ENCODE measurements around the gene SHB.

GRCh38 chr9:38043931-38044623 is 24.9 kb downstream of the SHB start:
- TF ChIP-seq, protein P1, sequence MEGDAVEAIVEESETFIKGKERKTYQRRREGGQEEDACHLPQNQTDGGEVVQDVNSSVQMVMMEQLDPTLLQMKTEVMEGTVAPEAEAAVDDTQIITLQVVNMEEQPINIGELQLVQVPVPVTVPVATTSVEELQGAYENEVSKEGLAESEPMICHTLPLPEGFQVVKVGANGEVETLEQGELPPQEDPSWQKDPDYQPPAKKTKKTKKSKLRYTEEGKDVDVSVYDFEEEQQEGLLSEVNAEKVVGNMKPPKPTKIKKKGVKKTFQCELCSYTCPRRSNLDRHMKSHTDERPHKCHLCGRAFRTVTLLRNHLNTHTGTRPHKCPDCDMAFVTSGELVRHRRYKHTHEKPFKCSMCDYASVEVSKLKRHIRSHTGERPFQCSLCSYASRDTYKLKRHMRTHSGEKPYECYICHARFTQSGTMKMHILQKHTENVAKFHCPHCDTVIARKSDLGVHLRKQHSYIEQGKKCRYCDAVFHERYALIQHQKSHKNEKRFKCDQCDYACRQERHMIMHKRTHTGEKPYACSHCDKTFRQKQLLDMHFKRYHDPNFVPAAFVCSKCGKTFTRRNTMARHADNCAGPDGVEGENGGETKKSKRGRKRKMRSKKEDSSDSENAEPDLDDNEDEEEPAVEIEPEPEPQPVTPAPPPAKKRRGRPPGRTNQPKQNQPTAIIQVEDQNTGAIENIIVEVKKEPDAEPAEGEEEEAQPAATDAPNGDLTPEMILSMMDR (conservative IDR thresholded peaks at IDR 0.05), result no peak
- no peak for TF ChIP-seq EZH2 (IDR thresholded peaks at IDR 0.05; ENCODE audit: low read depth)
